Measurements from ENCODE around the gene OR6Q1. TPM values are rescaled to one million over a fixed set of nuclear protein-coding genes. Genes with fewer than 3 reads are reported as not detected.

Gene OR6Q1
- total and polyA plus RNA-seq, 2 experiments from 2014 or later: not detected

- no peak overlapping the region for H3K4me3 ChIP-seq
- H3K36me3 ChIP-seq: no peaks in the 10 kb centered on the region
- DNase-seq (ENCODE audit: low read depth in 1 of 2, low spot score in 1 of 2): no peak
- TF ChIP-seq CTCF (IDR thresholded peaks at IDR 0.05; ENCODE audit: low read depth, low read length): no peak
- H3K9me3 ChIP-seq (ENCODE audit: low read depth): no peaks in the 10 kb centered on the region
- no peaks in the 10 kb centered on the region for H3K27me3 ChIP-seq
- H3K4me1 ChIP-seq (ENCODE audit: low read depth): peaks cover 14% of the 10 kb centered on the region
- peak overlapping the region; percentile 92 for H3K27ac ChIP-seq
Observed at GRCh38 chr11:58058276-58059006, 27.7 kb downstream of the OR6Q1 start.

- Histone ChIP-seq H3K9me3 (ENCODE audit: low read depth) (no peaks in the 10 kb centered on the region), H3K36me3 (no peaks in the 10 kb centered on the region), H3K4me3 (no peak overlapping the region), H3K4me1 (ENCODE audit: low read depth) (peaks cover 14% of the 10 kb centered on the region), H3K27me3 (no peaks in the 10 kb centered on the region), H3K27ac (peak overlapping the region; percentile 92)
- TF ChIP-seq CTCF (IDR thresholded peaks at IDR 0.05; ENCODE audit: low read depth, low read length): no peak
- DNase-seq (ENCODE audit: low read depth in 1 of 2, low spot score in 1 of 2): peak; percentile 70 to 93
Observed at GRCh38 chr11:58059007-58059350, 28.2 kb downstream of the OR6Q1 start.

GRCh38 chr11:58060535-58060934, 29.8 kb downstream of the OR6Q1 start:
- Histone ChIP-seq H3K27ac (no peak overlapping the region), H3K27me3 (no peaks in the 10 kb centered on the region), H3K36me3 (no peaks in the 10 kb centered on the region), H3K4me3 (no peak overlapping the region), H3K4me1 (ENCODE audit: low read depth) (peaks cover 14% of the 10 kb centered on the region), H3K9me3 (ENCODE audit: low read depth) (no peaks in the 10 kb centered on the region)
- no peak for DNase-seq (ENCODE audit: low read depth in 1 of 2, low spot score in 1 of 2)
- TF ChIP-seq CTCF (IDR thresholded peaks at IDR 0.05; ENCODE audit: low read depth, low read length): no peak

GRCh38 chr11:58060939-58061672, 30.4 kb downstream of the OR6Q1 start:
- peak; percentile 26 for TF ChIP-seq CTCF (IDR thresholded peaks at IDR 0.05; ENCODE audit: low read depth, low read length)
- peak in 1 of 2 donors; percentile 21 for DNase-seq (ENCODE audit: low read depth in 1 of 2, low spot score in 1 of 2)
- H3K27ac ChIP-seq: no peak overlapping the region
- no peaks in the 10 kb centered on the region for H3K9me3 ChIP-seq (ENCODE audit: low read depth)
- peaks cover 14% of the 10 kb centered on the region for H3K4me1 ChIP-seq (ENCODE audit: low read depth)
- no peak overlapping the region for H3K4me3 ChIP-seq
- no peaks in the 10 kb centered on the region for H3K36me3 ChIP-seq
- H3K27me3 ChIP-seq: no peaks in the 10 kb centered on the region

- no peaks in the 10 kb centered on the region for H3K27me3 ChIP-seq
- no peak overlapping the region for H3K27ac ChIP-seq
- no peak overlapping the region for H3K4me3 ChIP-seq
- H3K4me1 ChIP-seq (ENCODE audit: low read depth): peaks cover 14% of the 10 kb centered on the region
- H3K9me3 ChIP-seq (ENCODE audit: low read depth): no peaks in the 10 kb centered on the region
- peak in 1 of 2 donors; percentile 49 for DNase-seq (ENCODE audit: low read depth in 1 of 2, low spot score in 1 of 2)
- no peaks in the 10 kb centered on the region for H3K36me3 ChIP-seq
- no peak for TF ChIP-seq CTCF (IDR thresholded peaks at IDR 0.05; ENCODE audit: low read depth, low read length)
Observed at GRCh38 chr11:58061813-58062212, 31.1 kb downstream of the OR6Q1 start.

All from cardiac muscle cell (in vitro differentiated cells and primary cell).